ENCODE results near the gene ENOX1.

DNA sequence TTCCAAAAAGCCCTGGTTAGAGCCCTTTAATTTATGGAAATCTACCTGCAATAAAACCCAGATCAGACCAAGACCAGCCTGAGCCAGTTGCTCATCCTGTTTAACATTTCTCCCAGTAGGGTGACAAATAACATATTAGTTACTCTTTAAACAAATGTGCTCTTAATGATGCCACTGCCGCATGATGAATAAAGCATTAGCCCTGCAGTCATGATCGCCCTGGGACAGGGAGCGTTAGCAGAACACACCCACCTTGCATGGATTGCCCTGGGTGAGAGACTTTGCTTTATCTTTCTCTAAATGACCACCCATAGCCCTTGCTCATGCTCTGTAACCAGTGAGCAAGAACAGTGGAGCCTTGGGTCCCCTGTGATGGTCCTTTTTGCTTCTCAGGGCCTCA, 362.4 kb downstream of the ENOX1 start:
- TF ChIP-seq POLR2A (IDR thresholded peaks at IDR 0.05): no peak
- TF ChIP-seq, protein P1, sequence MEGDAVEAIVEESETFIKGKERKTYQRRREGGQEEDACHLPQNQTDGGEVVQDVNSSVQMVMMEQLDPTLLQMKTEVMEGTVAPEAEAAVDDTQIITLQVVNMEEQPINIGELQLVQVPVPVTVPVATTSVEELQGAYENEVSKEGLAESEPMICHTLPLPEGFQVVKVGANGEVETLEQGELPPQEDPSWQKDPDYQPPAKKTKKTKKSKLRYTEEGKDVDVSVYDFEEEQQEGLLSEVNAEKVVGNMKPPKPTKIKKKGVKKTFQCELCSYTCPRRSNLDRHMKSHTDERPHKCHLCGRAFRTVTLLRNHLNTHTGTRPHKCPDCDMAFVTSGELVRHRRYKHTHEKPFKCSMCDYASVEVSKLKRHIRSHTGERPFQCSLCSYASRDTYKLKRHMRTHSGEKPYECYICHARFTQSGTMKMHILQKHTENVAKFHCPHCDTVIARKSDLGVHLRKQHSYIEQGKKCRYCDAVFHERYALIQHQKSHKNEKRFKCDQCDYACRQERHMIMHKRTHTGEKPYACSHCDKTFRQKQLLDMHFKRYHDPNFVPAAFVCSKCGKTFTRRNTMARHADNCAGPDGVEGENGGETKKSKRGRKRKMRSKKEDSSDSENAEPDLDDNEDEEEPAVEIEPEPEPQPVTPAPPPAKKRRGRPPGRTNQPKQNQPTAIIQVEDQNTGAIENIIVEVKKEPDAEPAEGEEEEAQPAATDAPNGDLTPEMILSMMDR (IDR thresholded peaks at IDR 0.05): no peak
